ENCODE data around the gene PDIA4. TPM values are rescaled to one million over a fixed set of nuclear protein-coding genes. Genes with fewer than 3 reads are reported as not detected.
"Not testable (repeated sequence)": the region's sequence is repeated elsewhere in the genome, so short reads cannot be mapped to it uniquely, and the experiment has no call there.

The PDIA4 gene
- total RNA-seq, 1 experiment from 2014 or later = 191 TPM

DNA sequence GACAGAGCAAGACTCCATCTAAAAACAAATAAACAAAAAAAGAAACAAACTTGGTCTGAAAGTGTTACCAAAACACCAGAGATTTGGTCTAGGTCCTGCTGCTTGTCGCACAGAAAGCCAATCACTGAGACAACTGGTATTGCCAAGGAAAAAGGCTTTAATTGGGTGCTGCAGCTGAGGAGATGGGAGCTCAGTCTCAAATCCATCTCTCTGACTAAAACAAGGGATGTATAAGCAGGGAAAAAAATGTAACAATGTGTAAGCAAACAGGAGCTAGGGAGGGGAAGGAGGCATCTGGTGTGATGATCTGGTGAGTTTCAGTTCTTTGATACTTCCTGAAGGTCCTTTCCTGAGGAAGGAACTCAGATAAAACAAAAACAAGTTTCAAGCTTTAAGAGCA is 8.4 kb upstream of the PDIA4 start:
- TF ChIP-seq, protein P1, sequence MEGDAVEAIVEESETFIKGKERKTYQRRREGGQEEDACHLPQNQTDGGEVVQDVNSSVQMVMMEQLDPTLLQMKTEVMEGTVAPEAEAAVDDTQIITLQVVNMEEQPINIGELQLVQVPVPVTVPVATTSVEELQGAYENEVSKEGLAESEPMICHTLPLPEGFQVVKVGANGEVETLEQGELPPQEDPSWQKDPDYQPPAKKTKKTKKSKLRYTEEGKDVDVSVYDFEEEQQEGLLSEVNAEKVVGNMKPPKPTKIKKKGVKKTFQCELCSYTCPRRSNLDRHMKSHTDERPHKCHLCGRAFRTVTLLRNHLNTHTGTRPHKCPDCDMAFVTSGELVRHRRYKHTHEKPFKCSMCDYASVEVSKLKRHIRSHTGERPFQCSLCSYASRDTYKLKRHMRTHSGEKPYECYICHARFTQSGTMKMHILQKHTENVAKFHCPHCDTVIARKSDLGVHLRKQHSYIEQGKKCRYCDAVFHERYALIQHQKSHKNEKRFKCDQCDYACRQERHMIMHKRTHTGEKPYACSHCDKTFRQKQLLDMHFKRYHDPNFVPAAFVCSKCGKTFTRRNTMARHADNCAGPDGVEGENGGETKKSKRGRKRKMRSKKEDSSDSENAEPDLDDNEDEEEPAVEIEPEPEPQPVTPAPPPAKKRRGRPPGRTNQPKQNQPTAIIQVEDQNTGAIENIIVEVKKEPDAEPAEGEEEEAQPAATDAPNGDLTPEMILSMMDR (IDR thresholded peaks at IDR 0.05; ENCODE audit: unreplicated experiment) = no peak
- ChIA-PET CTCF (interaction anchor here (0.5 to 1.2 kb wide), 3 partner anchors 13 to 674 kb away, joined by 3 read pairs; no protein-coding TSS in a partner anchor), POLR2A (interaction anchor here (1.0 kb wide), 1 partner anchor 29 kb away, joined by 4 read pairs; no protein-coding TSS in a partner anchor)
- Mint-ChIP-seq H3K4me1 (ENCODE audit: insufficient read depth, unreplicated experiment) (no peaks in the 10 kb centered on the region), H3K36me3 (ENCODE audit: insufficient read depth, unreplicated experiment) (no peaks in the 10 kb centered on the region), H3K4me3 (ENCODE audit: unreplicated experiment) (no peak overlapping the region), H3K9me3 (ENCODE audit: unreplicated experiment) (no peaks in the 10 kb centered on the region), H3K27ac (ENCODE audit: low read depth, unreplicated experiment) (no peak overlapping the region), H3K27me3 (ENCODE audit: insufficient read depth, unreplicated experiment) (no peaks in the 10 kb centered on the region)
- BruUV-seq (replicated peaks) = no TSS peak
- DNase-seq (ENCODE audit: unreplicated experiment) = no peak
- intact Hi-C loops (cut with micrococcal nuclease) = no loop called here

DNA sequence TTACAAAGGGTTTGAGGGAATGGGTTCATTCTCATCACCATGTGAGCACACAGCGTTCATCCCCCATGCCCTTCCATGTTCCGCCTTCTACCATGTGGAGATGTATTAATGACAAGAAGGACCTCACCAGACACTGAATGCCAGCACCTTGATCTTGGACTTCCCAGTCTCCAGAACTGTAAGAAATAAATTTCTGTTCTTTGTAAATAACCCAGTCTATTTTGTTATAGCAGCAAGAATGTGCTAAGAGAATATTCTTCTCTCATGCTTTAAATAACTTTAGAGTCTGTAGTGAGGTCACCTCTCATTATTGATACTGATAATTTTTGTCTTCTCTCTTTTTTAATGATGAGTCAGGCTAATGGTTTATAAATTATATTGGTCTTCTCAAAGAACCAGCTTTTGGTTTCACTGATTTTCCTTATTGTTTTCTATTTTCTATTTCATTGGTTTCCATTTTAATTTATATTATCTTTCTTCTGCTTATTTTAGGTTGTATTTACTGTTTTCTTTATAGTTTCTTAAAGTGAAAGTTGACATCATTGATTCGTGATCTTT is 3.1 kb upstream of the PDIA4 start:
- intact Hi-C loops (cut with micrococcal nuclease) = no loop called here
- H3K27me3 Mint-ChIP-seq (ENCODE audit: insufficient read depth, unreplicated experiment) = no peaks in the 10 kb centered on the region
- CTCF ChIA-PET = interaction anchor here (1.3 kb wide), 2 partner anchors 26 to 34 kb away, joined by 3 to 5 read pairs; no protein-coding TSS in a partner anchor
- TF ChIP-seq, protein P1 (IDR thresholded peaks at IDR 0.05; ENCODE audit: unreplicated experiment) = no peak
- peaks cover 8% of the 10 kb centered on the region for H3K4me1 Mint-ChIP-seq (ENCODE audit: insufficient read depth, unreplicated experiment)
- no peaks in the 10 kb centered on the region for H3K9me3 Mint-ChIP-seq (ENCODE audit: unreplicated experiment)
- no TSS peak for BruUV-seq (replicated peaks)
- no peak overlapping the region for H3K4me3 Mint-ChIP-seq (ENCODE audit: unreplicated experiment)
- H3K36me3 Mint-ChIP-seq (ENCODE audit: insufficient read depth, unreplicated experiment) = peaks cover 6% of the 10 kb centered on the region
- POLR2A ChIA-PET = interaction anchor here (0.9 kb wide), 1 partner anchor 37 kb away, joined by 3 read pairs; no protein-coding TSS in a partner anchor
- no peak for DNase-seq (ENCODE audit: unreplicated experiment)
- H3K27ac Mint-ChIP-seq (ENCODE audit: low read depth, unreplicated experiment) = no peak overlapping the region

- H3K27ac Mint-ChIP-seq (ENCODE audit: low read depth, unreplicated experiment); intact Hi-C loops (cut with micrococcal nuclease); H3K27me3 Mint-ChIP-seq (ENCODE audit: insufficient read depth, unreplicated experiment); BruUV-seq (replicated peaks); DNase-seq (ENCODE audit: unreplicated experiment); H3K9me3 Mint-ChIP-seq (ENCODE audit: unreplicated experiment); H3K4me3 Mint-ChIP-seq (ENCODE audit: unreplicated experiment); H3K36me3 Mint-ChIP-seq (ENCODE audit: insufficient read depth, unreplicated experiment): not testable (repeated sequence)
- CTCF ChIA-PET = interaction anchor here (0.6 kb wide), 2 partner anchors 36 to 470 kb away, joined by 3 read pairs; no protein-coding TSS in a partner anchor
- POLR2A ChIA-PET = interaction anchor here (0.9 to 4.1 kb wide), 3 partner anchors 35 to 43 kb away, joined by 3 to 20 read pairs (median 5); no protein-coding TSS in a partner anchor
- peaks cover 15% of the 10 kb centered on the region for H3K4me1 Mint-ChIP-seq (ENCODE audit: insufficient read depth, unreplicated experiment)
Observed at GRCh38 chr7:149030439-149030838, 2.1 kb upstream of the PDIA4 start.

DNA sequence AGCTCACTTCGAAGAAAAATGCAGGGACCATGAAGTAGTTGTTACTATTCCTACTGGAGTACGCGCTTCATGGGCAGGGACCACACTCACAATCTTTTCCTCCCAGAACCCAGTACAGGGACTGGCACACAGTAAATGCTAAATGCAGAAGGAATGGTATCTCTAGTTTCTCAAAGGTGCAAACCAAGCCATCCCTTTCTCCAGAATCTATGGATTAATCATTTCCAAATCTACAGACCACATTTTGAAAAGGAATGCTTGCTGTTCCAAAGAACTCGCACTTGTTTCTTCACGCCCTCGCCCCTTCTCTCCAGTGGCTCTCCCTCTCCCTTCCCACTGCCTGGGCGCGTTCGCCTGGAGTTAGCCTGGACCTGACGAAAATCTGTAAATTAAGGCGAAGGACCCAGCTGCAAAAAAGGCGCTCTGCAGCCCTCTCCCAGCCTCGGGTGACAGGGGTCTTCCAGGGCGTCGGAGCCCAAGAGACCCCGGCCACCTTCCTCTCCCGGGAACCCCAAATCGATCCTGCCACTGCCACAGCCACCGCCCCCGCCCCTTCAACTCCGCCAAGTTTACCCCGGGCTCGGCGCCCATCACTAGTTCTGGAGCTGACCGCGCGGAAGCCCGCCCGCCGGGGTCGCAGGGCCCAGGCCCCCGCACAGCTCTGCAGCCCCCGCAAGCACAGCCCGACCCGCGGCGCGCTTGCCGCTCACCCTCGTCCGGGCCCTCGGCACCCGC is 527 bp downstream of the PDIA4 start:
- Mint-ChIP-seq H3K9me3 (ENCODE audit: unreplicated experiment) (no peaks in the 10 kb centered on the region), H3K36me3 (ENCODE audit: insufficient read depth, unreplicated experiment) (peaks cover 13% of the 10 kb centered on the region), H3K27ac (ENCODE audit: low read depth, unreplicated experiment) (peak overlapping the region; percentile 95), H3K4me1 (ENCODE audit: insufficient read depth, unreplicated experiment) (peaks cover 20% of the 10 kb centered on the region), H3K27me3 (ENCODE audit: insufficient read depth, unreplicated experiment) (no peaks in the 10 kb centered on the region), H3K4me3 (ENCODE audit: unreplicated experiment) (peak overlapping the region; percentile 94)
- no TSS peak for BruUV-seq (replicated peaks)
- intact Hi-C loops (cut with micrococcal nuclease) = loop anchor here (1.0 kb wide), 1 partner anchor 38 kb away; no protein-coding TSS in a partner anchor
- ChIA-PET POLR2A (interaction anchor here (0.7 to 4.1 kb wide), 9 partner anchors 34 to 327 kb away, joined by 3 to 48 read pairs (median 4); partner anchors contain the start of genes ZNF425 and ZNF786), CTCF (interaction anchor here (0.6 to 3.6 kb wide), 6 partner anchors 22 to 234 kb away, joined by 3 to 21 read pairs (median 3); no protein-coding TSS in a partner anchor)
- TF ChIP-seq, protein P1 (IDR thresholded peaks at IDR 0.05; ENCODE audit: unreplicated experiment) = no peak
- peak; percentile 29 for DNase-seq (ENCODE audit: unreplicated experiment)
